H7 (cell line): ENCODE data around the gene FNDC3B. TPM values are rescaled to one million over a fixed set of nuclear protein-coding genes. Genes with fewer than 3 reads are reported as not detected.

Source experiments
- DNase-seq: peaks from one replicate; pipeline ENCODE4 v3.0.0; 2012
- H3K27me3 ChIP-seq: 2 replicates; pipeline ENCODE4 v1.6.0; 2011; ENCODE audit warnings: mild to moderate bottlenecking, low read length; ENCODE audit not compliant: control insufficient read depth, insufficient read depth
- H3K36me3 ChIP-seq: replicated peaks from 2 replicates; pipeline ENCODE4 v1.5.1; 2011; ENCODE audit warnings: low read length; ENCODE audit not compliant: control insufficient read depth, insufficient read depth
- H3K4me3 ChIP-seq: 2 replicates; pipeline ENCODE4 v1.5.1; 2011; ENCODE audit warnings: low read depth, mild to moderate bottlenecking, control low read depth, low read length, moderate library complexity; ENCODE audit not compliant: insufficient read depth
- total RNA-seq: library from RNA; depleted of rRNA; stranded (reverse); fragments of >200 nt; shearing (Covaris generic); gene quantifications from 2 replicates; pipeline ENCODE4 v1.2.3, GENCODE V29; 2014

The FNDC3B gene
- total RNA-seq, 1 experiment from 2014 or later = 24.2 TPM

- no peak overlapping the region for H3K4me3 ChIP-seq
- no peak for DNase-seq
- no peaks in the 10 kb centered on the region for H3K27me3 ChIP-seq
- no peaks in the 10 kb centered on the region for H3K36me3 ChIP-seq
Measured at GRCh38 chr3:172056416-172056815, 17.0 kb downstream of the FNDC3B start.

- no peak overlapping the region for H3K4me3 ChIP-seq
- peak; percentile 31 for DNase-seq
- no peaks in the 10 kb centered on the region for H3K36me3 ChIP-seq
- H3K27me3 ChIP-seq = no peaks in the 10 kb centered on the region
Measured at GRCh38 chr3:172057059-172057458, 17.7 kb downstream of the FNDC3B start.

GRCh38 chr3:172057624-172058327 lies 18.4 kb downstream of the FNDC3B start:
- no peaks in the 10 kb centered on the region for H3K27me3 ChIP-seq
- no peak overlapping the region for H3K4me3 ChIP-seq
- H3K36me3 ChIP-seq = no peaks in the 10 kb centered on the region
- DNase-seq = no peak

GRCh38 chr3:172059532-172059931 lies 20.2 kb downstream of the FNDC3B start:
- H3K36me3 ChIP-seq = no peaks in the 10 kb centered on the region
- no peaks in the 10 kb centered on the region for H3K27me3 ChIP-seq
- DNase-seq = no peak
- H3K4me3 ChIP-seq = no peak overlapping the region

GRCh38 chr3:172060234-172060633 lies 20.9 kb downstream of the FNDC3B start:
- Histone ChIP-seq H3K36me3 (no peaks in the 10 kb centered on the region), H3K27me3 (no peaks in the 10 kb centered on the region), H3K4me3 (no peak overlapping the region)
- DNase-seq = no peak

GRCh38 chr3:172061724-172062184 lies 22.4 kb downstream of the FNDC3B start:
- DNase-seq = no peak
- Histone ChIP-seq H3K36me3 (no peaks in the 10 kb centered on the region), H3K27me3 (no peaks in the 10 kb centered on the region), H3K4me3 (no peak overlapping the region)

- H3K36me3 ChIP-seq = no peaks in the 10 kb centered on the region
Measured at GRCh38 chr3:172062761-172063160, 23.4 kb downstream of the FNDC3B start.

GRCh38 chr3:172063456-172064432 lies 24.4 kb downstream of the FNDC3B start:
- DNase-seq = no peak
- H3K27me3 ChIP-seq = no peaks in the 10 kb centered on the region
- no peaks in the 10 kb centered on the region for H3K36me3 ChIP-seq
- H3K4me3 ChIP-seq = no peak overlapping the region

More at GRCh38 chr3:172062761-172063160, 23.4 kb downstream of the FNDC3B start:
- H3K27me3 ChIP-seq = no peaks in the 10 kb centered on the region
- DNase-seq = no peak
- no peak overlapping the region for H3K4me3 ChIP-seq

GRCh38 chr3:172065527-172065926 lies 26.1 kb downstream of the FNDC3B start:
- Histone ChIP-seq H3K36me3 (no peaks in the 10 kb centered on the region), H3K27me3 (no peaks in the 10 kb centered on the region), H3K4me3 (no peak overlapping the region)
- no peak for DNase-seq

- Histone ChIP-seq H3K36me3 (no peaks in the 10 kb centered on the region), H3K27me3 (no peaks in the 10 kb centered on the region), H3K4me3 (no peak overlapping the region)
- DNase-seq = no peak
Measured at GRCh38 chr3:172065967-172066762, 26.8 kb downstream of the FNDC3B start.

GRCh38 chr3:172066880-172067796 lies 27.8 kb downstream of the FNDC3B start:
- Histone ChIP-seq H3K36me3 (no peaks in the 10 kb centered on the region), H3K27me3 (no peaks in the 10 kb centered on the region), H3K4me3 (no peak overlapping the region)
- no peak for DNase-seq

- Histone ChIP-seq H3K27me3 (no peaks in the 10 kb centered on the region), H3K4me3 (no peak overlapping the region), H3K36me3 (no peaks in the 10 kb centered on the region)
- DNase-seq = no peak
Measured at GRCh38 chr3:172067837-172068440, 28.6 kb downstream of the FNDC3B start.

GRCh38 chr3:172068977-172069376 lies 29.6 kb downstream of the FNDC3B start:
- H3K36me3 ChIP-seq = no peaks in the 10 kb centered on the region
- H3K27me3 ChIP-seq = no peaks in the 10 kb centered on the region
- DNase-seq = no peak

More at GRCh38 chr3:172068977-172069376, 29.6 kb downstream of the FNDC3B start:
- H3K4me3 ChIP-seq = no peak overlapping the region
